ENCODE measurements around the gene SYS1.

Gene SYS1

GRCh38 chr20:45362804-45363610 lies at the start of gene SYS1:
TSS of gene SYS1 (plus strand) at chr20:45363156. CDS start at chr20:45363532, 376 bp downstream.
- DNase-seq: peak; percentile 99

GRCh38 chr20:45313943-45314342 lies 49.0 kb upstream of the SYS1 start:
- no peak for DNase-seq

GRCh38 chr20:45315672-45316071 lies 47.3 kb upstream of the SYS1 start:
- DNase-seq: no peak

GRCh38 chr20:45316150-45317080 lies 46.5 kb upstream of the SYS1 start:
- no peak for DNase-seq

- no peak for DNase-seq
These were observed 45.1 kb upstream of the SYS1 start for GRCh38 chr20:45317826-45318225.

GRCh38 chr20:45318386-45318939 lies 44.5 kb upstream of the SYS1 start:
- DNase-seq: no peak

GRCh38 chr20:45318948-45319347 lies 44.0 kb upstream of the SYS1 start:
- no peak for DNase-seq

GRCh38 chr20:45320948-45321595 lies 41.9 kb upstream of the SYS1 start:
- DNase-seq: no peak

- peak; percentile 90 for DNase-seq
These were observed 40.0 kb upstream of the SYS1 start for GRCh38 chr20:45322952-45323383.

GRCh38 chr20:45323731-45324130 lies 39.2 kb upstream of the SYS1 start:
- no peak for DNase-seq

- DNase-seq: no peak
These were observed 37.6 kb upstream of the SYS1 start for GRCh38 chr20:45325371-45325770.

GRCh38 chr20:45328451-45328850 lies 34.5 kb upstream of the SYS1 start:
- DNase-seq: no peak

GRCh38 chr20:45329497-45330319 lies 33.2 kb upstream of the SYS1 start:
- DNase-seq: no peak

- DNase-seq: no peak
These were observed 32.5 kb upstream of the SYS1 start for GRCh38 chr20:45330476-45330875.

- no peak for DNase-seq
These were observed 26.2 kb upstream of the SYS1 start for GRCh38 chr20:45336530-45337366.

GRCh38 chr20:45337367-45338120 lies 25.4 kb upstream of the SYS1 start:
- DNase-seq: peak; percentile 75

GRCh38 chr20:45338121-45339030 lies 24.6 kb upstream of the SYS1 start:
- DNase-seq: no peak

GRCh38 chr20:45339084-45339483 lies 23.9 kb upstream of the SYS1 start:
- DNase-seq: peak; percentile 89

GRCh38 chr20:45339799-45340198 lies 23.2 kb upstream of the SYS1 start:
- DNase-seq: no peak

All from hematopoietic multipotent progenitor cell treated with erythropoietin and hydrocortisone succinate and interleukin-3 and kit ligand, for 6 days (in vitro differentiated cells).